Astrocyte (in vitro differentiated cells and primary cell): ENCODE data around the gene TSPYL1. TPM values are rescaled to one million over a fixed set of nuclear protein-coding genes. Genes with fewer than 3 reads are reported as not detected.
A peak's percentile ranks its signal among the peaks of the same experiment; 100 is the strongest.

Experiments used
- DNase-seq: peaks from one replicate; pipeline ENCODE4 v3.0.0-alpha.2; 2010; ENCODE audit warnings: low read depth
- FAIRE-seq: peaks from 2 replicates; lab custom pipeline; 2011; peaks lifted over from hg19 to GRCh38; lab: Jason Lieb, UNC
- H2AFZ ChIP-seq: 2 replicates; pipeline ENCODE4 v1.6.0; 2012; ENCODE audit warnings: low read depth, low read length, inconsistent platforms
- H3K27ac ChIP-seq: 2 replicates; pipeline ENCODE4 v1.5.1; 2011; ENCODE audit warnings: low read depth, low read length, inconsistent platforms
- H3K27me3 ChIP-seq: 2 replicates; pipeline ENCODE4 v1.6.0; 2011; ENCODE audit warnings: low read length, inconsistent platforms; ENCODE audit not compliant: insufficient read depth
- H3K36me3 ChIP-seq: 2 replicates; pipeline ENCODE4 v1.5.1; 2011; ENCODE audit warnings: low read length, inconsistent platforms; ENCODE audit not compliant: insufficient read depth
- H3K4me1 ChIP-seq: 2 replicates; pipeline ENCODE4 v1.5.1; 2011; ENCODE audit warnings: low read length, inconsistent platforms; ENCODE audit not compliant: insufficient read depth
- H3K4me2 ChIP-seq: 2 replicates; pipeline ENCODE4 v1.6.0; 2012; ENCODE audit warnings: low read length, inconsistent platforms
- H3K4me3 ChIP-seq: 2 replicates; pipeline ENCODE4 v1.5.1; 2011; ENCODE audit warnings: low read depth, mild to moderate bottlenecking, low read length, inconsistent platforms; ENCODE audit not compliant: insufficient read depth
- H3K79me2 ChIP-seq: 2 replicates; pipeline ENCODE4 v1.6.0; 2012; ENCODE audit warnings: mild to moderate bottlenecking, low read length, inconsistent platforms; ENCODE audit not compliant: insufficient read depth
- H3K9ac ChIP-seq: 2 replicates; pipeline ENCODE4 v1.6.0; 2012; ENCODE audit warnings: mild to moderate bottlenecking, low read length, inconsistent platforms
- H3K9me3 ChIP-seq: 2 replicates; pipeline ENCODE4 v1.5.1; 2012; ENCODE audit warnings: low read depth, mild to moderate bottlenecking, low read length, inconsistent platforms; ENCODE audit not compliant: insufficient read depth
- H4K20me1 ChIP-seq: 2 replicates; pipeline ENCODE4 v1.6.0; 2012; ENCODE audit warnings: low read length, inconsistent platforms; ENCODE audit not compliant: insufficient read depth
- H3K27ac Mint-ChIP-seq: one replicate; pipeline ENCODE4 v1.8.0; 2021; ENCODE audit warnings: mild to moderate bottlenecking, mixed read lengths; ENCODE audit not compliant: unreplicated experiment
- H3K27me3 Mint-ChIP-seq: one replicate; pipeline ENCODE4 v1.8.0; 2021; ENCODE audit warnings: low read depth, mixed read lengths; ENCODE audit not compliant: unreplicated experiment
- H3K36me3 Mint-ChIP-seq: one replicate; pipeline ENCODE4 v1.8.0; 2021; ENCODE audit warnings: low read depth, mixed read lengths; ENCODE audit not compliant: unreplicated experiment
- H3K4me1 Mint-ChIP-seq: one replicate; pipeline ENCODE4 v1.8.0; 2021; ENCODE audit warnings: low read depth, mixed read lengths; ENCODE audit not compliant: unreplicated experiment
- H3K4me3 Mint-ChIP-seq: one replicate; pipeline ENCODE4 v1.8.0; 2021; ENCODE audit warnings: mild to moderate bottlenecking, moderate library complexity, mixed read lengths; ENCODE audit not compliant: unreplicated experiment
- H3K9me3 Mint-ChIP-seq: one replicate; pipeline ENCODE4 v1.8.0; 2021; ENCODE audit warnings: mild to moderate bottlenecking, mixed read lengths; ENCODE audit not compliant: unreplicated experiment
- EZH2 ChIP-seq: IDR thresholded peaks from 2 replicates; pipeline ENCODE4 v1.6.1; 2012; ENCODE audit warnings: mild to moderate bottlenecking, low read length, inconsistent platforms; ENCODE audit not compliant: insufficient read depth
- total RNA-seq: library from RNA; stranded (reverse); gene quantifications from 2 replicates; pipeline ENCODE4 v1.2.1, GENCODE V29; 2021
- TF ChIP-seq, protein P1 (sequence below): IDR thresholded peaks from 2 replicates; pipeline ENCODE4 v1.5.1; 2011; ENCODE audit warnings: low read depth, mild to moderate bottlenecking, inconsistent platforms, low read length, moderate library complexity; ENCODE audit not compliant: insufficient read depth

TSPYL1 gene
- total RNA-seq, 1 donor from 2014 or later: 91.7 TPM

- peaks cover 20% of the 10 kb centered on the region for H3K4me1 ChIP-seq
- H3K9me3 Mint-ChIP-seq: no peaks in the 10 kb centered on the region
- peak overlapping the region; percentile 67 for H3K9ac ChIP-seq
- no peak for TF ChIP-seq EZH2
- TF ChIP-seq, protein P1, sequence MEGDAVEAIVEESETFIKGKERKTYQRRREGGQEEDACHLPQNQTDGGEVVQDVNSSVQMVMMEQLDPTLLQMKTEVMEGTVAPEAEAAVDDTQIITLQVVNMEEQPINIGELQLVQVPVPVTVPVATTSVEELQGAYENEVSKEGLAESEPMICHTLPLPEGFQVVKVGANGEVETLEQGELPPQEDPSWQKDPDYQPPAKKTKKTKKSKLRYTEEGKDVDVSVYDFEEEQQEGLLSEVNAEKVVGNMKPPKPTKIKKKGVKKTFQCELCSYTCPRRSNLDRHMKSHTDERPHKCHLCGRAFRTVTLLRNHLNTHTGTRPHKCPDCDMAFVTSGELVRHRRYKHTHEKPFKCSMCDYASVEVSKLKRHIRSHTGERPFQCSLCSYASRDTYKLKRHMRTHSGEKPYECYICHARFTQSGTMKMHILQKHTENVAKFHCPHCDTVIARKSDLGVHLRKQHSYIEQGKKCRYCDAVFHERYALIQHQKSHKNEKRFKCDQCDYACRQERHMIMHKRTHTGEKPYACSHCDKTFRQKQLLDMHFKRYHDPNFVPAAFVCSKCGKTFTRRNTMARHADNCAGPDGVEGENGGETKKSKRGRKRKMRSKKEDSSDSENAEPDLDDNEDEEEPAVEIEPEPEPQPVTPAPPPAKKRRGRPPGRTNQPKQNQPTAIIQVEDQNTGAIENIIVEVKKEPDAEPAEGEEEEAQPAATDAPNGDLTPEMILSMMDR: no peak
- H3K4me1 Mint-ChIP-seq: peaks cover 5% of the 10 kb centered on the region
- no peaks in the 10 kb centered on the region for H3K36me3 Mint-ChIP-seq
- peak overlapping the region; percentile 88 for H3K4me2 ChIP-seq
- no peak overlapping the region for H3K27ac ChIP-seq
- H3K36me3 ChIP-seq: peaks cover 17% of the 10 kb centered on the region
- H3K4me3 Mint-ChIP-seq: peak overlapping the region; percentile 98
- H3K27me3 ChIP-seq: no peaks in the 10 kb centered on the region
- H3K27ac Mint-ChIP-seq: no peak overlapping the region
- no peak overlapping the region for H2AFZ ChIP-seq
- FAIRE-seq: no peak
- peaks cover 42% of the 10 kb centered on the region for H4K20me1 ChIP-seq
- no peaks in the 10 kb centered on the region for H3K9me3 ChIP-seq
- H3K79me2 ChIP-seq: peaks cover 52% of the 10 kb centered on the region
- H3K4me3 ChIP-seq: peak overlapping the region; percentile 57
- no peaks in the 10 kb centered on the region for H3K27me3 Mint-ChIP-seq
- no peak for DNase-seq
Measured at GRCh38 chr6:116277124-116277523, 2.6 kb downstream of the TSPYL1 start.

DNA sequence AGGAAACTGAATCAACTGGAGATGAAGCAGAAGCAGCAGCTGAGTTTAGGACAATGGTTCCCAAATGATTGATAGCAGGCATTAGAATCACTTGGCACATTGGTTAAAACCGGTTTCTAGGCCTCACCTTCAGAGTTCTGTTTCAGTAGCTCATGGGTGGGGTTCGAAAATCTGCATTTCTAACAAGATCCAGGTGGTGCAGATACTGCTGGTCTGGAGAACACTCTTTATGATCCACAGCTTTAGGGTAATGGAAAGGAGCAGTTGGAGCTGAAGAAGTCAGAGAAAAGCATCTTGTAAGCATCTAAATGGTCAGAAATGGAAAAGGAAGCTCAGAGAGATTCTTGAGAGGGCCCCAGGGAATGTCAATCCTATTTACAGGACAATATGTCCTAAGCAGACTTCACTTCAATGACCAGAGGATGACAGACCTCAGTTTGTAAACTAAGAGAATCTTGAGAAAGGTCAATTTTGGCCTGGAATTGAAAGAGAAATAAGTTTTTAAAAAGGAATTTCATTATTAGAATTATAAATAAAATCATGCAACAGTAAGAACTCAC is 8.5 kb downstream of the TSPYL1 start:
- H3K36me3 Mint-ChIP-seq: no peaks in the 10 kb centered on the region
- Histone ChIP-seq H3K9me3 (no peaks in the 10 kb centered on the region), H3K27me3 (no peaks in the 10 kb centered on the region), H3K27ac (no peak overlapping the region), H3K4me2 (no peak overlapping the region), H3K4me3 (no peak overlapping the region), H3K36me3 (peaks cover 6% of the 10 kb centered on the region), H3K9ac (no peak overlapping the region), H4K20me1 (peaks cover 13% of the 10 kb centered on the region), H2AFZ (no peak overlapping the region), H3K4me1 (no peaks in the 10 kb centered on the region), H3K79me2 (peaks cover 19% of the 10 kb centered on the region)
- H3K27me3 Mint-ChIP-seq: no peaks in the 10 kb centered on the region
- DNase-seq: no peak
- no peak overlapping the region for H3K4me3 Mint-ChIP-seq
- peaks cover 3% of the 10 kb centered on the region for H3K4me1 Mint-ChIP-seq
- TF ChIP-seq, protein P1: no peak
- no peak for TF ChIP-seq EZH2
- FAIRE-seq: no peak
- H3K9me3 Mint-ChIP-seq: no peaks in the 10 kb centered on the region
- no peak overlapping the region for H3K27ac Mint-ChIP-seq

DNA sequence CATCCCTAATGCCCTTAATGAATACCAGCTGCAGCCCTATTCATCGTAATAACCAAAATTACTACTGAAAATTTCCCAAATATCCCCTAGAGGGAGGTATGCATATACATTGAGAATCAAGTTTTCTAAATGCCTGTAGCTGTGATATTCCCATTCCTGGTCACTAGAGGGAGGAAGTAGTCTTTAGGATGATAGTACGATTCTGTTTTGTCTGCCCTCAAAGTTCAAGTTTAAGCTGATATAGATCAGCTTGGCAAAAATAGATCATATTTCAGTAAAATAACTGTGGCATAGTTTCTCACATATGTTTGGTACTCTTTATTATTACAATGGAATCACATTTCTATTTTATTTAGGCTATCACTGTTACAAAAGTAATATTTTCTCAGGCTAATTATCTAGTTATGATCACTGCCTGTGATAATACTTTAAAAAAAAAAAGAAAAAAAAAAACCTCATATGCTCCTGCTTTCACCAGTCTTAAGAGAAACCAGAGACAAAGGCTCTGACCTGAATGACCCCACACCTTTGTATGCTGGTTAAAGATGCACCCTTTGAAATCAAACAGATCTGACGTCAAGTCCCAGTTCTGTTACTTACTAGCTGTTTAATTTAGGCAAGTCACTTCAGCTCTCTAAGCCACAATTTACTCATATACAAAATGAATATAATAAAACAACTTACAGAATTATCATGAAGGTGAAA is 11.0 kb downstream of the TSPYL1 start:
- Histone ChIP-seq H3K4me3 (no peak overlapping the region), H3K4me1 (peaks cover 5% of the 10 kb centered on the region), H3K27me3 (no peaks in the 10 kb centered on the region), H3K27ac (no peak overlapping the region), H3K9ac (no peak overlapping the region), H3K79me2 (no peaks in the 10 kb centered on the region), H3K36me3 (peaks cover 6% of the 10 kb centered on the region), H3K9me3 (no peaks in the 10 kb centered on the region), H2AFZ (no peak overlapping the region), H3K4me2 (no peak overlapping the region), H4K20me1 (no peaks in the 10 kb centered on the region)
- Mint-ChIP-seq H3K27ac (no peak overlapping the region), H3K4me3 (no peak overlapping the region), H3K4me1 (no peaks in the 10 kb centered on the region), H3K27me3 (no peaks in the 10 kb centered on the region), H3K36me3 (peaks cover 13% of the 10 kb centered on the region), H3K9me3 (peaks cover 3% of the 10 kb centered on the region)
- FAIRE-seq: peak; percentile 73
- DNase-seq: peak; percentile 63
- TF ChIP-seq, protein P1: peak; percentile 99
- TF ChIP-seq EZH2: no peak
